ENCODE results near the gene ACADSB. TPM values are rescaled to one million over a fixed set of nuclear protein-coding genes. Genes with fewer than 3 reads are reported as not detected.
A peak's percentile ranks its signal among the peaks of the same experiment; 100 is the strongest.

ACADSB gene
- total RNA-seq, 2 donors from 2014 or later, result 40.4 to 58.7 TPM

DNA sequence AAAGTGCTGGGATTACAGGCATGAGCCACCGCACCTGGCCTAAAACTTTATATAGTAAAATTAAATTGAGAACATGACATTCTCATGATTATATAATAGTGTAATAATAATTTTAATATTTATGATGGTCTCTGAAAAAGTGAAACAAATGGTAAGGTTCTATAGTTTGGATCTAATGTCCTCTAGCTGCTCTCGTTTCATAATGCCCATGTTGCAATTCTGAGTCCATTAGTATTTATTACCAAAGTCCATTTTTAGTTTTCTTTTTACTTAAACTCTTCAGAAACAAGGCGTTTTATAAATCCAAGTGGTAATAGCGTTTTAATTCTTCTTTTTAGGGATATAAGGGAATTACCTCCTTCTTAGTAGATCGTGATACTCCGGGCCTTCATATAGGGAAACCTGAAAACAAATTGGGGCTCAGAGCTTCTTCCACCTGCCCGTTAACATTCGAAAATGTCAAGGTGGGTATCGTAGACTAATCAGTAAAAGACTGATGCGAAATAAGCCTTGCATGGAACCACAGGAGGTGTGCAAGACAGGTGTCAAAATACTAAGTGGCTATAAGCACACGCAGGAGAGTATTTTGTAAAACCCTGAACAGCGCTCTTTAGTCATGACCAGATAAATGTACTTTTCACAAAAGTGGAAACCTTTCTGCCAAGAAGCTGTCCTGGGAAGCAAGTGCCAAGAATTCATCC is 34.1 kb downstream of the ACADSB start:
- DNase-seq, result no peak
- Mint-ChIP-seq H3K4me1 (no peaks in the 10 kb centered on the region), H3K27ac (no peak overlapping the region), H3K9me3 (no peaks in the 10 kb centered on the region), H3K4me3 (no peak overlapping the region), H3K27me3 (ENCODE audit: insufficient read depth) (no peaks in the 10 kb centered on the region), H3K36me3 (ENCODE audit: low read depth) (peaks cover 35% of the 10 kb centered on the region)
- Histone ChIP-seq H3K9ac (ENCODE audit: extremely low read depth, low read length, poor library complexity, severe bottlenecking) (no peak overlapping the region), H3K4me3 (ENCODE audit: low read length) (no peak overlapping the region), H3K27me3 (ENCODE audit: control insufficient read depth, insufficient read depth, low read length, poor library complexity, severe bottlenecking) (no peaks in the 10 kb centered on the region), H3K9me3 (ENCODE audit: control insufficient read depth, low read length) (no peaks in the 10 kb centered on the region), H3K4me1 (ENCODE audit: control insufficient read depth, insufficient read depth, low read length) (no peaks in the 10 kb centered on the region), H3K27ac (ENCODE audit: low read depth, low read length) (no peak overlapping the region), H3K36me3 (ENCODE audit: control insufficient read depth, insufficient read depth, low read length) (peaks cover 31% of the 10 kb centered on the region)
- 83 to 91% methylated on average over 9 to 11 of the region's 12 CpGs for WGBS, 2 experiments (ENCODE audit: insufficient coverage in 1 of 2, insufficient read length in 1 of 2)
- TF ChIP-seq, protein P1, sequence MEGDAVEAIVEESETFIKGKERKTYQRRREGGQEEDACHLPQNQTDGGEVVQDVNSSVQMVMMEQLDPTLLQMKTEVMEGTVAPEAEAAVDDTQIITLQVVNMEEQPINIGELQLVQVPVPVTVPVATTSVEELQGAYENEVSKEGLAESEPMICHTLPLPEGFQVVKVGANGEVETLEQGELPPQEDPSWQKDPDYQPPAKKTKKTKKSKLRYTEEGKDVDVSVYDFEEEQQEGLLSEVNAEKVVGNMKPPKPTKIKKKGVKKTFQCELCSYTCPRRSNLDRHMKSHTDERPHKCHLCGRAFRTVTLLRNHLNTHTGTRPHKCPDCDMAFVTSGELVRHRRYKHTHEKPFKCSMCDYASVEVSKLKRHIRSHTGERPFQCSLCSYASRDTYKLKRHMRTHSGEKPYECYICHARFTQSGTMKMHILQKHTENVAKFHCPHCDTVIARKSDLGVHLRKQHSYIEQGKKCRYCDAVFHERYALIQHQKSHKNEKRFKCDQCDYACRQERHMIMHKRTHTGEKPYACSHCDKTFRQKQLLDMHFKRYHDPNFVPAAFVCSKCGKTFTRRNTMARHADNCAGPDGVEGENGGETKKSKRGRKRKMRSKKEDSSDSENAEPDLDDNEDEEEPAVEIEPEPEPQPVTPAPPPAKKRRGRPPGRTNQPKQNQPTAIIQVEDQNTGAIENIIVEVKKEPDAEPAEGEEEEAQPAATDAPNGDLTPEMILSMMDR (conservative IDR thresholded peaks at IDR 0.05), result no peak

DNA sequence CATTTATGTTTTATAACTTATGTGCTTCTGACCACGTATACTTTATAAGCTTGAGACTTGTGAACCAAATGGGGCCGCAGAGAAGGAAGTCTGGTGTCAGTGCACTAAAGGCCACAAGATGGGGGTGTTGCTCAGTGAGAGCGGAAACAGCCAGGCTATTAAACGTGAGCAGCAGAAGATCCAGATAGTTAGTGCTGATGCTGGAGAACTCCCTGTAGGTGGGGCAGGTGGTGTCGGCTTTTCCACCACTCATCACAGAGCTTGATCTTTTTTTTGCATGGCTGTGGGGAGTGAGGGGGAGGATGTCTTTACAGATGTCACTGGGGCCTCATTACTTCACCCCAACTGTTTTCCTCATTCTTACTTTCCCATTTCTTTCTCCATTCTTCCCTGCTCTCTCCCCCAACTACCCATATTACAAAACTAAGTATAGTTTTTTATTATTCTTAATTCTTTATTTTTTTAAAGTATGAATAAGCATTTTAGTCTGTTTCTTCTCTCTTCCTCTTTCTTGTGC is 34.7 kb downstream of the ACADSB start:
- H3K9me3 ChIP-seq (ENCODE audit: control insufficient read depth, low read length), result no peaks in the 10 kb centered on the region
- DNase-seq, result peak; percentile 87
- Mint-ChIP-seq H3K27me3 (ENCODE audit: insufficient read depth) (no peaks in the 10 kb centered on the region), H3K4me3 (no peak overlapping the region), H3K36me3 (ENCODE audit: low read depth) (peaks cover 37% of the 10 kb centered on the region), H3K4me1 (no peaks in the 10 kb centered on the region), H3K9me3 (no peaks in the 10 kb centered on the region), H3K27ac (no peak overlapping the region)
- no peak overlapping the region for H3K4me3 ChIP-seq (ENCODE audit: low read length)
- no peak overlapping the region for H3K9ac ChIP-seq (ENCODE audit: extremely low read depth, low read length, poor library complexity, severe bottlenecking)
- no peaks in the 10 kb centered on the region for H3K27me3 ChIP-seq (ENCODE audit: control insufficient read depth, insufficient read depth, low read length, poor library complexity, severe bottlenecking)
- H3K27ac ChIP-seq (ENCODE audit: low read depth, low read length), result no peak overlapping the region
- H3K36me3 ChIP-seq (ENCODE audit: control insufficient read depth, insufficient read depth, low read length), result peaks cover 37% of the 10 kb centered on the region
- TF ChIP-seq, protein P1 (conservative IDR thresholded peaks at IDR 0.05), result peak; percentile 89
- H3K4me1 ChIP-seq (ENCODE audit: control insufficient read depth, insufficient read depth, low read length), result no peaks in the 10 kb centered on the region
- 20 to 25% methylated on average over 3 to 4 of the region's 5 CpGs for WGBS, 2 experiments (ENCODE audit: insufficient coverage in 1 of 2, insufficient read length in 1 of 2)

DNA sequence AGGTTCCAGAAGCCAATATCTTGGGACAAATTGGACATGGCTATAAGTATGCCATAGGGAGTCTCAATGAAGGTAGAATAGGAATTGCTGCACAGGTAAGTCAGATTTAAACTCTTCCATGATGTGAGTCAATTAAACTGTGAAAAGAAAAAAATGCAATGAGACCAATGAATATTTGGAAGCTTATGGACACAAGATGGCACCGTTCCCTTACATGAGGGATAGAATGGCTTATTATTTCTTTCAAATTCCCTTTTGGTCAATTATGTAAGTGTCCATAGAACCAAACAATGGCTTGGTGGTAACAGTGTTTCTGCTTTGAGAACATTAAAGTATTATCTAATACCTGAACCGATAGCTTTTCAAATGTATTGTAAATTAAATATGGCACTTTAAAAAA is 35.6 kb downstream of the ACADSB start:
- no peak for DNase-seq
- no peaks in the 10 kb centered on the region for H3K4me1 Mint-ChIP-seq
- H3K9me3 Mint-ChIP-seq, result no peaks in the 10 kb centered on the region
- H3K27me3 ChIP-seq (ENCODE audit: control insufficient read depth, insufficient read depth, low read length, poor library complexity, severe bottlenecking), result no peaks in the 10 kb centered on the region
- H3K27ac ChIP-seq (ENCODE audit: low read depth, low read length), result no peak overlapping the region
- H3K9me3 ChIP-seq (ENCODE audit: control insufficient read depth, low read length), result no peaks in the 10 kb centered on the region
- no peak overlapping the region for H3K9ac ChIP-seq (ENCODE audit: extremely low read depth, low read length, poor library complexity, severe bottlenecking)
- no peaks in the 10 kb centered on the region for H3K27me3 Mint-ChIP-seq (ENCODE audit: insufficient read depth)
- TF ChIP-seq, protein P1 (conservative IDR thresholded peaks at IDR 0.05), result peak; percentile 39
- no peaks in the 10 kb centered on the region for H3K4me1 ChIP-seq (ENCODE audit: control insufficient read depth, insufficient read depth, low read length)
- no peak overlapping the region for H3K4me3 ChIP-seq (ENCODE audit: low read length)
- 88 to 91% methylated on average over 1 of the region's 2 CpGs for WGBS, 2 experiments (ENCODE audit: insufficient coverage in 1 of 2, insufficient read length in 1 of 2)
- H3K36me3 Mint-ChIP-seq (ENCODE audit: low read depth), result peaks cover 44% of the 10 kb centered on the region
- H3K4me3 Mint-ChIP-seq, result no peak overlapping the region
- H3K27ac Mint-ChIP-seq, result no peak overlapping the region
- peaks cover 43% of the 10 kb centered on the region for H3K36me3 ChIP-seq (ENCODE audit: control insufficient read depth, insufficient read depth, low read length)
